Measurements from ENCODE around the gene GFI1B. TPM values are rescaled to one million over a fixed set of nuclear protein-coding genes. Genes with fewer than 3 reads are reported as not detected.
A peak's percentile ranks its signal among the peaks of the same experiment; 100 is the strongest.

GFI1B gene
- total and polyA plus RNA-seq, 10 of the 15 experiments (the other 5 are each of a cell fraction or from before 2014, with no cell fraction given): 0.04 to 0.11 (median 0.05) TPM; not detected in 7

DNA sequence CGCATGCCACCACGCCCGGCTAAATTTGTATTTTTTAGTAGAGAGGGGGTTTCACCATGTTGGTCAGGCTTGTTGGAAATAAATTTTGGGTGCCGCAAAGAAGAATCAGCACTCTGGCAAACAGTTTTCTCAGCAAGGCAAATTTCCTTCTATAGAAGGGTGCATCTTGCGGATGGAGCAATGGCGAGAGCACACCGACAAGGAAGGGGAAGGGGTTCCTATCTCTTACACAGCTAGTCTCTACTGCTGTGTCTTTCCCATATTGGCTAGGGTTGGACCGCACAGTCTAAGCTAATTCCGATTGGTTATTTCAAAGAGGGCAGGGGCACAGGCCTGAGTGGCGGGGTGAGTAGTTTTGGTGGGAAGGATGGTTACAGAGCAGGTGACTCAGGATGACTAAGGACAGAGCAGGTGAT lies 53.0 kb downstream of the GFI1B start:
- ATAC-seq (no peak), DNase-seq (ENCODE audit: low read depth, low spot score) (no peak), FAIRE-seq (no peak)
- ChIA-PET CTCF (interaction anchor here (1.0 to 5.1 kb wide), 6 partner anchors 9 to 115 kb away, joined by 3 to 52 read pairs (median 20); no protein-coding TSS in a partner anchor), RAD21 (ENCODE audit: unreplicated experiment) (interaction anchor here (1.3 to 2.2 kb wide), 3 partner anchors 9 to 112 kb away, joined by 3 to 18 read pairs (median 16); no protein-coding TSS in a partner anchor), POLR2A (interaction anchor here (0.7 to 2.2 kb wide), 6 partner anchors 84 to 446 kb away, joined by 3 to 17 read pairs (median 4); no protein-coding TSS in a partner anchor), SMC1A (ENCODE audit: uncharacterized antibody, unreplicated experiment) (interaction anchor here (1.1 to 6.9 kb wide), 4 partner anchors 8 to 113 kb away, joined by 4 to 31 read pairs (median 4); no protein-coding TSS in a partner anchor)
- TF ChIP-seq, protein P1, sequence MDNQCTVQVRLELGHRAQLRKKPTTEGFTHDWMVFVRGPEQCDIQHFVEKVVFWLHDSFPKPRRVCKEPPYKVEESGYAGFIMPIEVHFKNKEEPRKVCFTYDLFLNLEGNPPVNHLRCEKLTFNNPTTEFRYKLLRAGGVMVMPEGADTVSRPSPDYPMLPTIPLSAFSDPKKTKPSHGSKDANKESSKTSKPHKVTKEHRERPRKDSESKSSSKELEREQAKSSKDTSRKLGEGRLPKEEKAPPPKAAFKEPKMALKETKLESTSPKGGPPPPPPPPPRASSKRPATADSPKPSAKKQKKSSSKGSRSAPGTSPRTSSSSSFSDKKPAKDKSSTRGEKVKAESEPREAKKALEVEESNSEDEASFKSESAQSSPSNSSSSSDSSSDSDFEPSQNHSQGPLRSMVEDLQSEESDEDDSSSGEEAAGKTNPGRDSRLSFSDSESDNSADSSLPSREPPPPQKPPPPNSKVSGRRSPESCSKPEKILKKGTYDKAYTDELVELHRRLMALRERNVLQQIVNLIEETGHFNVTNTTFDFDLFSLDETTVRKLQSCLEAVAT (IDR thresholded peaks at IDR 0.05): peak; percentile 82
- peak; percentile 2; the same call in 1 of the 2 replicates for TF ChIP-seq POLR2AphosphoS2 (IDR thresholded peaks at IDR 0.05; ENCODE audit: low read depth, low read length)
- no peak for TF ChIP-seq ZNF384 (IDR thresholded peaks at IDR 0.05; ENCODE audit: borderline replicate concordance, low read depth, low read length)
- Histone ChIP-seq H3K27ac (ENCODE audit: control insufficient read depth, insufficient read depth) (peak overlapping the region; percentile 91), H3K9ac (ENCODE audit: control insufficient read depth, insufficient read depth, low read length) (peak overlapping the region; percentile 92), H3K4me2 (ENCODE audit: control insufficient read depth, insufficient read depth) (peak overlapping the region; percentile 91), H3K9me3 (replicated peaks; ENCODE audit: control insufficient read depth, insufficient read depth, low read length) (no peaks in the 10 kb centered on the region; the same call in 2 of the 3 replicates), H2AFZ (ENCODE audit: control insufficient read depth, low read depth, low read length) (no peak overlapping the region), H4K20me1 (ENCODE audit: control insufficient read depth, insufficient read depth) (no peaks in the 10 kb centered on the region; the same call in 1 of the 2 replicates), H3K27me3 (replicated peaks in 1 of 2; ENCODE audit: control insufficient read depth in 2 of 2, insufficient read depth in 2 of 2, low read length in 1 of 2) (no peaks in the 10 kb centered on the region), H3K4me1 (ENCODE audit: control insufficient read depth, insufficient read depth, low read length) (peaks cover 13% of the 10 kb centered on the region), H3K36me3 (ENCODE audit: control insufficient read depth in 2 of 2, insufficient read depth in 2 of 2, low read length in 1 of 2) (peaks cover 0 to 2% of the 10 kb centered on the region in 2 experiments; a peak in 1 of 4 replicates), H3K4me3 (peak overlapping the region; percentile 77), H3K79me2 (ENCODE audit: control insufficient read depth, insufficient read depth, low read length) (peaks cover 50% of the 10 kb centered on the region)
- WGBS (ENCODE audit: insufficient coverage, insufficient replicate concordance, low lambda C conversion rate, missing lambda C conversion rate): 86% methylated on average over 10 of the region's 10 CpGs
- intact Hi-C loops (cut with micrococcal nuclease; ENCODE audit: unreplicated experiment) (no loop called here), in situ Hi-C loops (cut with MboI) (no loop called here)
- no TSS peak for BruUV-seq (replicated peaks)

GRCh38 chr9:133032171-133032570 lies 53.7 kb downstream of the GFI1B start:
- no TSS peak for BruUV-seq (replicated peaks)
- H3K27ac ChIP-seq (ENCODE audit: control insufficient read depth, insufficient read depth): no peak overlapping the region
- POLR2A ChIA-PET: interaction anchor here (0.7 to 2.2 kb wide), 4 partner anchors 70 to 118 kb away, joined by 3 to 17 read pairs (median 4); no protein-coding TSS in a partner anchor
- H3K27me3 ChIP-seq (replicated peaks in 1 of 2; ENCODE audit: control insufficient read depth in 2 of 2, insufficient read depth in 2 of 2, low read length in 1 of 2): no peaks in the 10 kb centered on the region
- no peak for DNase-seq (ENCODE audit: low read depth, low spot score)
- no peak overlapping the region for H2AFZ ChIP-seq (ENCODE audit: control insufficient read depth, low read depth, low read length)
- peaks cover 53% of the 10 kb centered on the region for H3K79me2 ChIP-seq (ENCODE audit: control insufficient read depth, insufficient read depth, low read length)
- FAIRE-seq: no peak
- no peak overlapping the region for H3K9ac ChIP-seq (ENCODE audit: control insufficient read depth, insufficient read depth, low read length)
- RAD21 ChIA-PET (ENCODE audit: unreplicated experiment): no interaction called here
- 94% methylated on average over 10 of the region's 10 CpGs for WGBS (ENCODE audit: insufficient coverage, insufficient replicate concordance, low lambda C conversion rate, missing lambda C conversion rate)
- SMC1A ChIA-PET (ENCODE audit: uncharacterized antibody, unreplicated experiment): interaction anchor here (0.7 to 6.9 kb wide), 4 partner anchors 8 to 112 kb away, joined by 3 to 31 read pairs (median 4); no protein-coding TSS in a partner anchor
- no peak for ATAC-seq
- no peaks in the 10 kb centered on the region; the same call in 1 of the 2 replicates for H4K20me1 ChIP-seq (ENCODE audit: control insufficient read depth, insufficient read depth)
- in situ Hi-C loops (cut with MboI): no loop called here
- H3K9me3 ChIP-seq (replicated peaks; ENCODE audit: control insufficient read depth, insufficient read depth, low read length): no peaks in the 10 kb centered on the region; the same call in 2 of the 3 replicates
- CTCF ChIA-PET: interaction anchor here (1.0 to 5.1 kb wide), 6 partner anchors 9 to 148 kb away, joined by 3 to 52 read pairs (median 20); no protein-coding TSS in a partner anchor
- peaks cover 13% of the 10 kb centered on the region for H3K4me1 ChIP-seq (ENCODE audit: control insufficient read depth, insufficient read depth, low read length)
- peaks cover 0 to 2% of the 10 kb centered on the region in 2 experiments; a peak in 1 of 4 replicates for H3K36me3 ChIP-seq (ENCODE audit: control insufficient read depth in 2 of 2, insufficient read depth in 2 of 2, low read length in 1 of 2)
- peak overlapping the region; percentile 77; the same call in 1 of the 2 replicates for H3K4me3 ChIP-seq
- peak overlapping the region; percentile 91 for H3K4me2 ChIP-seq (ENCODE audit: control insufficient read depth, insufficient read depth)
- intact Hi-C loops (cut with micrococcal nuclease; ENCODE audit: unreplicated experiment): no loop called here
- TF ChIP-seq LARP7 (IDR thresholded peaks at IDR 0.05) (no peak), NFYB (IDR thresholded peaks at IDR 0.05; ENCODE audit: insufficient read depth, low read depth, low read length) (no peak), SIX5 (IDR thresholded peaks at IDR 0.05; ENCODE audit: low read depth, low read length, severe bottlenecking) (no peak), BHLHE40 (IDR thresholded peaks at IDR 0.05; ENCODE audit: borderline replicate concordance in 1 of 2, low read depth in 2 of 2, low read length in 1 of 2) (no peak), STAT1 (conservative IDR thresholded peaks at IDR 0.05) (no peak), TCF12 (IDR thresholded peaks at IDR 0.05; ENCODE audit: low read depth, low read length) (no peak), PAX5 (IDR thresholded peaks at IDR 0.05; ENCODE audit: borderline replicate concordance, low read depth, low read length) (no peak), TCF7 (IDR thresholded peaks at IDR 0.05; ENCODE audit: borderline replicate concordance) (no peak)

Data from GM12878 (cell line).